ENCODE results near the gene VSTM1.
A peak's percentile ranks its signal among the peaks of the same experiment; 100 is the strongest.
"Not testable (repeated sequence)": the region's sequence is repeated elsewhere in the genome, so short reads cannot be mapped to it uniquely, and the experiment has no call there.

Gene VSTM1

GRCh38 chr19:54073829-54074228 is 10.1 kb upstream of the VSTM1 start:
- no peak for DNase-seq (ENCODE audit: low read depth, low spot score)

- DNase-seq (ENCODE audit: low read depth, low spot score): no peak
These were observed 5.8 kb upstream of the VSTM1 start for GRCh38 chr19:54069470-54069869.

GRCh38 chr19:54062643-54063042 is 1.1 kb downstream of the VSTM1 start:
- DNase-seq (ENCODE audit: low read depth, low spot score): no peak

GRCh38 chr19:54047616-54048015 is 16.1 kb downstream of the VSTM1 start:
- no peak for DNase-seq (ENCODE audit: low read depth, low spot score)

- no peak for DNase-seq (ENCODE audit: low read depth, low spot score)
These were observed 17.9 kb downstream of the VSTM1 start for GRCh38 chr19:54045771-54046170.

- no peak for DNase-seq (ENCODE audit: low read depth, low spot score)
These were observed 20.7 kb downstream of the VSTM1 start for GRCh38 chr19:54042989-54043388.

GRCh38 chr19:54041969-54042606 is 21.6 kb downstream of the VSTM1 start:
- DNase-seq (ENCODE audit: low read depth, low spot score): peak; percentile 23

GRCh38 chr19:54040003-54040402 is 23.7 kb downstream of the VSTM1 start:
- DNase-seq (ENCODE audit: low read depth, low spot score): no peak

GRCh38 chr19:54036542-54036941 is 27.2 kb downstream of the VSTM1 start:
- not testable (repeated sequence) for DNase-seq (ENCODE audit: low read depth, low spot score)

GRCh38 chr19:54035215-54036178 is 28.2 kb downstream of the VSTM1 start:
- peak; percentile 81 for DNase-seq (ENCODE audit: low read depth, low spot score)

- DNase-seq (ENCODE audit: low read depth, low spot score): no peak
These were observed 32.7 kb downstream of the VSTM1 start for GRCh38 chr19:54030895-54031586.

- peak; percentile 75 for DNase-seq (ENCODE audit: low read depth, low spot score)
These were observed 33.7 kb downstream of the VSTM1 start for GRCh38 chr19:54029930-54030490.

- DNase-seq (ENCODE audit: low read depth, low spot score): no peak
These were observed 34.4 kb downstream of the VSTM1 start for GRCh38 chr19:54029301-54029700.

- DNase-seq (ENCODE audit: low read depth, low spot score): no peak
These were observed 37.0 kb downstream of the VSTM1 start for GRCh38 chr19:54026656-54027055.

GRCh38 chr19:54024660-54025059 is 39.0 kb downstream of the VSTM1 start:
- DNase-seq (ENCODE audit: low read depth, low spot score): no peak

GRCh38 chr19:54023191-54023590 is 40.5 kb downstream of the VSTM1 start:
- DNase-seq (ENCODE audit: low read depth, low spot score): no peak

- no peak for DNase-seq (ENCODE audit: low read depth, low spot score)
These were observed 41.8 kb downstream of the VSTM1 start for GRCh38 chr19:54021932-54022331.

- DNase-seq (ENCODE audit: low read depth, low spot score): no peak
These were observed 42.3 kb downstream of the VSTM1 start for GRCh38 chr19:54021363-54021762.

GRCh38 chr19:54017261-54017660 is 46.4 kb downstream of the VSTM1 start:
- DNase-seq (ENCODE audit: low read depth, low spot score): peak; percentile 40

GRCh38 chr19:54014920-54015560 is 48.7 kb downstream of the VSTM1 start:
- DNase-seq (ENCODE audit: low read depth, low spot score): no peak

GRCh38 chr19:54013866-54014265 is 49.8 kb downstream of the VSTM1 start:
- DNase-seq (ENCODE audit: low read depth, low spot score): no peak
